ENCODE results near the gene GOT2. TPM values are rescaled to one million over a fixed set of nuclear protein-coding genes. Genes with fewer than 3 reads are reported as not detected.

Gene GOT2
- total RNA-seq, 2 donors from 2014 or later: 117 to 184 TPM

DNA sequence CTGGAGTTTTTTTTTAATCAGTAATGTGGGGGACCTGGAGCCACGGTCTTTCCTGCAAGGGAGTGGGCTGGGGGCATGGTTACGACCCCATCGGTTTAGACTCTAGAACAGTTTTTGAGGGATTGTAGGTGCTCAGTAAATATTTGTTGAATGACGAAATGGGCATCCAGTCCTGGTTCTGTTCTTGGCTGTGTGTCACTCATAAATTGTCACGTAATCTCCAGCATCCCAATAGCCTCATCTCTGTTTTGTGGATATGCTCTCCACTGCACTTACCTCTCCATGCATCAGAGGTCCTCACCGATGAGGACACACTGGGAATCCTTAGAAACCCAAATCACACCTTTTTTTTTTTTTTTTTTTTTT, 49.0 kb downstream of the GOT2 start:
- no peak for TF ChIP-seq CTCF (IDR thresholded peaks at IDR 0.05)
- H3K4me1 ChIP-seq: peaks cover 6% of the 10 kb centered on the region
- no peaks in the 10 kb centered on the region for H3K27me3 ChIP-seq
- H3K4me3 ChIP-seq: peak overlapping the region; percentile 97
- no peaks in the 10 kb centered on the region for H3K36me3 ChIP-seq
- intact Hi-C loops (cut with DNase I): no loop called here
- DNase-seq: no peak
- H3K27ac ChIP-seq: no peak overlapping the region
- H3K9me3 ChIP-seq: no peaks in the 10 kb centered on the region
- peak overlapping the region in 1 of 2 donors; percentile 54 for H3K9ac ChIP-seq (ENCODE audit: low read depth in 2 of 2, low read length in 2 of 2)

GRCh38 chr16:58684354-58685083, 49.6 kb downstream of the GOT2 start, which contains the start of gene SLC38A7:
SLC38A7 (minus strand) TSS chr16:58684770; CDS start chr16:58680126, 4,644 bp downstream.
- no peaks in the 10 kb centered on the region for H3K9me3 ChIP-seq
- intact Hi-C loops (cut with DNase I): loop anchor here (5.0 kb wide), 1 partner anchor 73 kb away; no protein-coding TSS in a partner anchor
- H3K4me3 ChIP-seq: peak within 1 kb of the TSS; percentile 97
- peak within 1 kb of the TSS; percentile 41 for H3K27ac ChIP-seq
- TF ChIP-seq CTCF (IDR thresholded peaks at IDR 0.05): no peak
- no peaks in the 10 kb centered on the region for H3K36me3 ChIP-seq
- H3K4me1 ChIP-seq: peaks cover 6% of the 10 kb centered on the region
- H3K27me3 ChIP-seq: no peaks in the 10 kb centered on the region
- peak; percentile 91 for DNase-seq
- H3K9ac ChIP-seq (ENCODE audit: low read depth in 2 of 2, low read length in 2 of 2): peak within 1 kb of the TSS; percentile 85 to 90

DNA sequence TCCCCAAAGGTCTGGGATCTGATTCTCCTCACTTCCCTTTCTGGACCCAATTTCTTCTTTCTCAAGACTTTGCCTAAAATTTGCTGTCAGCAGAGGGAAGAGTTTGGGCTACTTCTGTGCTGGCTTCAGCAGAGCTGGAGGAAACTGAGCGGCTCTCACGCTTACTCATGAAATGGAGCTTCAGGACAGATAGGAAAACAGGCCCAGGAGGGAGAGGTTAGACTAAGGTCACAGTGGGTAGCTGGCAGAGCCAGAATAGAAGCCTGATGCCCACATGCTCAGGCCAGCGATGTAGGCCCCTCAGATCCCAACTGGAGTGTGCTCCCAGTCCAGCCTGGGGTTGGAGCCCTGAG, 50.1 kb downstream of the GOT2 start:
- TF ChIP-seq CTCF (IDR thresholded peaks at IDR 0.05): no peak
- no peaks in the 10 kb centered on the region for H3K9me3 ChIP-seq
- no peaks in the 10 kb centered on the region for H3K36me3 ChIP-seq
- H3K4me1 ChIP-seq: peaks cover 6% of the 10 kb centered on the region
- H3K4me3 ChIP-seq: peak overlapping the region; percentile 97
- H3K27ac ChIP-seq: peak overlapping the region; percentile 41
- no peaks in the 10 kb centered on the region for H3K27me3 ChIP-seq
- no peak for DNase-seq
- H3K9ac ChIP-seq (ENCODE audit: low read depth in 2 of 2, low read length in 2 of 2): peak overlapping the region; percentile 85 to 90
- intact Hi-C loops (cut with DNase I): loop anchor here (5.0 kb wide), 1 partner anchor 73 kb away; no protein-coding TSS in a partner anchor

DNA sequence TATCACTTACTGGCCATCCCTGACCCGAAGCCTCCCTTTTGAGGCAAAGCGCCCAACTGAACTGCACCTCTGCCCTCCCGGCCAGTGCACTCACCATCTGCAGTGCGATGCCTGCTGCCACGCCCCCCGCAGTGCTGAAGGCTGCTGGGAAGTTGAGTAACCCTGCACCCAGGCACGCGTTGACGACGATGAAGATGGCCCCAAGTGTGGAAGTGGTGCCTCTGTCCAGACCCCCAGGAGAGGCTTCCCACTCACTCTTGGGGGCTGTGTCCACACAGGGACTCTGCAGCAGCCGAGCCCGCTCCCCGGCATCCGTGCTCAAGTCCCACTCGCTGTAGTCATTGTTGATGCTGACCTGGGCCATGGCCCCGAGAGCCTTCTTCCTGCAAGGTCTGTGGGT, 54.4 kb downstream of the GOT2 start:
- no peak for TF ChIP-seq CTCF (IDR thresholded peaks at IDR 0.05)
- peaks cover 6% of the 10 kb centered on the region for H3K4me1 ChIP-seq
- H3K27me3 ChIP-seq: no peaks in the 10 kb centered on the region
- H3K9me3 ChIP-seq: no peaks in the 10 kb centered on the region
- DNase-seq: no peak
- intact Hi-C loops (cut with DNase I): loop anchor here (5.0 kb wide), 1 partner anchor 78 kb away; no protein-coding TSS in a partner anchor
- H3K27ac ChIP-seq: no peak overlapping the region
- no peaks in the 10 kb centered on the region for H3K36me3 ChIP-seq
- no peak overlapping the region for H3K9ac ChIP-seq (ENCODE audit: low read depth in 2 of 2, low read length in 2 of 2)
- H3K4me3 ChIP-seq: no peak overlapping the region

DNA sequence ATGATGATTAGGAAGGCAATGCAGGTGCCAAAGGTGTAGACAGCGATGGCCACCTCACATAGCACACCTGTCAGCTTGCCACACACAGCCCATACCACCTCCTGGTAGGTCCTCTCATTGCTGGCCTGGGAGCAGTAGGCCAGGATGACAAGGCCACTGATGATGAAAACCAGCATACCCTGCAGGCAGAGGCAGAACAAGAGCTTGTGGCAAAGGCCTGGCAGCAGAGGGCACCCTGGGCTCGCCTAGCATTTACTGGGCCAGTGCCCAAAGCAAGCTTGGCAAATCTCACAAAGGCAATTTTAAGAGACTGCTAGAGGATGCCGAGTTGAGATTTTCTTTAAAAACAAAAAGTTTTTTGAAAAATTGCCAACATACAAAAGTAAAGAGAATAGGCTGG, 55.4 kb downstream of the GOT2 start:
- intact Hi-C loops (cut with DNase I): no loop called here
- H3K27ac ChIP-seq: no peak overlapping the region
- no peaks in the 10 kb centered on the region for H3K36me3 ChIP-seq
- H3K9ac ChIP-seq (ENCODE audit: low read depth in 2 of 2, low read length in 2 of 2): no peak overlapping the region
- H3K9me3 ChIP-seq: no peaks in the 10 kb centered on the region
- no peak overlapping the region for H3K4me3 ChIP-seq
- no peak for TF ChIP-seq CTCF (IDR thresholded peaks at IDR 0.05)
- DNase-seq: no peak
- H3K27me3 ChIP-seq: no peaks in the 10 kb centered on the region
- H3K4me1 ChIP-seq: peaks cover under 1% of the 10 kb centered on the region

All from colonic mucosa (tissue), 4 donors.